Measurements from ENCODE around the gene METTL14. TPM values are rescaled to one million over a fixed set of nuclear protein-coding genes. Genes with fewer than 3 reads are reported as not detected.

METTL14 gene
- total RNA-seq, 1 donor from 2014 or later = 62.7 TPM

GRCh38 chr4:118754890-118755289 is 69.7 kb downstream of the METTL14 start:
- DNase-seq (no peak), ATAC-seq (ENCODE audit: low read depth) (no peak)
- peaks cover 25% of the 10 kb centered on the region for H3K36me3 Mint-ChIP-seq (ENCODE audit: low read depth)
- no peaks in the 10 kb centered on the region for H3K9me3 Mint-ChIP-seq
- H3K4me3 Mint-ChIP-seq = no peak overlapping the region
- TF ChIP-seq CTCF (IDR thresholded peaks at IDR 0.05) = no peak
- POLR2A ChIA-PET = no interaction called here
- no peaks in the 10 kb centered on the region for H3K27me3 Mint-ChIP-seq
- H3K27ac Mint-ChIP-seq = no peak overlapping the region
- intact Hi-C loops (cut with micrococcal nuclease) = no loop called here
- H3K4me1 Mint-ChIP-seq = peaks cover 10% of the 10 kb centered on the region
- CTCF ChIA-PET = no interaction called here

- POLR2A ChIA-PET = no interaction called here
- intact Hi-C loops (cut with micrococcal nuclease) = no loop called here
- Mint-ChIP-seq H3K27ac (no peak overlapping the region), H3K4me1 (peaks cover 17% of the 10 kb centered on the region), H3K36me3 (ENCODE audit: low read depth) (peaks cover 21% of the 10 kb centered on the region), H3K27me3 (no peaks in the 10 kb centered on the region), H3K9me3 (no peaks in the 10 kb centered on the region), H3K4me3 (no peak overlapping the region)
- CTCF ChIA-PET = interaction anchor here (1.4 kb wide), 1 partner anchor 14 kb away, joined by 3 read pairs; no protein-coding TSS in a partner anchor
- no peak for ATAC-seq (ENCODE audit: low read depth)
- no peak for DNase-seq
- TF ChIP-seq CTCF (IDR thresholded peaks at IDR 0.05) = no peak
Observed at GRCh38 chr4:118755438-118756226, 70.4 kb downstream of the METTL14 start.

GRCh38 chr4:118756429-118756828 is 71.2 kb downstream of the METTL14 start:
- intact Hi-C loops (cut with micrococcal nuclease) = no loop called here
- ChIA-PET POLR2A (no interaction called here), CTCF (interaction anchor here (1.4 kb wide), 1 partner anchor 15 kb away, joined by 3 read pairs; no protein-coding TSS in a partner anchor)
- no peak for TF ChIP-seq CTCF (IDR thresholded peaks at IDR 0.05)
- Mint-ChIP-seq H3K36me3 (ENCODE audit: low read depth) (peaks cover 18% of the 10 kb centered on the region), H3K4me1 (peaks cover 23% of the 10 kb centered on the region), H3K27ac (no peak overlapping the region), H3K27me3 (no peaks in the 10 kb centered on the region), H3K4me3 (no peak overlapping the region), H3K9me3 (no peaks in the 10 kb centered on the region)
- no peak for DNase-seq
- ATAC-seq (ENCODE audit: low read depth) = no peak

- Mint-ChIP-seq H3K4me1 (peaks cover 23% of the 10 kb centered on the region), H3K9me3 (no peaks in the 10 kb centered on the region), H3K27ac (no peak overlapping the region), H3K27me3 (no peaks in the 10 kb centered on the region), H3K36me3 (ENCODE audit: low read depth) (peaks cover 13% of the 10 kb centered on the region), H3K4me3 (no peak overlapping the region)
- no peak for DNase-seq
- no peak for TF ChIP-seq CTCF (IDR thresholded peaks at IDR 0.05)
- CTCF ChIA-PET = interaction anchor here (1.4 kb wide), 1 partner anchor 16 kb away, joined by 3 read pairs; no protein-coding TSS in a partner anchor
- intact Hi-C loops (cut with micrococcal nuclease) = no loop called here
- POLR2A ChIA-PET = no interaction called here
- ATAC-seq (ENCODE audit: low read depth) = no peak
Observed at GRCh38 chr4:118756958-118757357, 71.8 kb downstream of the METTL14 start.

DNA sequence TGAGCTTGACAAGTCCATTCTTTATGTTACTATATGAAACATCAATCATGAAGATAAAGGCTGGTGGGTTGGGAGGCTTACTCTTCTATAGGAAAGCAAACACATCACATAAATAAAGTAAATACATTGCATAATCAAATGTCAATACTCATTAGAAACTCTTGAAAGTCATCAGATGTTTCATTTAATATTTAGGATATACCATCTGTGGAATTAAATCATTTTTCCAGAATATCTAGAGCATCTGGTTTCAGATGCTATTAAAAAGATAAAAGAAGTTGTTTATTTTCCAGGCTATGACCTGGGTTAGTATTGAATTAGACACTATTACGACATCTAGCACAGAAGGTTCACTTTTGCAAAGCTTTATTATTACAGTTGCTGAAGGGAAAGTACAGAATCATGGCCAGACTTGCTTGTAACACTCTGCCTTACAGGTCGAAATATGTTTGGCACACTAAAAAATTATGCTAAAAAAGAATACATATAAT is 72.6 kb downstream of the METTL14 start:
- no peak overlapping the region for H3K4me3 Mint-ChIP-seq
- no peaks in the 10 kb centered on the region for H3K9me3 Mint-ChIP-seq
- ATAC-seq (ENCODE audit: low read depth) = no peak
- H3K27me3 Mint-ChIP-seq = no peaks in the 10 kb centered on the region
- H3K4me1 Mint-ChIP-seq = peaks cover 23% of the 10 kb centered on the region
- POLR2A ChIA-PET = no interaction called here
- peaks cover 10% of the 10 kb centered on the region for H3K36me3 Mint-ChIP-seq (ENCODE audit: low read depth)
- no peak for TF ChIP-seq CTCF (IDR thresholded peaks at IDR 0.05)
- no peak overlapping the region for H3K27ac Mint-ChIP-seq
- CTCF ChIA-PET = no interaction called here
- intact Hi-C loops (cut with micrococcal nuclease) = no loop called here
- no peak for DNase-seq
